GM12891 (cell line): ENCODE data around the gene BCAR3.

Source experiments
- PAX5 ChIP-seq: IDR thresholded peaks from 2 replicates; pipeline ENCODE4 v1.6.1; 2011; ENCODE audit warnings: low read length, moderate library complexity, mild to moderate bottlenecking; ENCODE audit not compliant: insufficient read depth, severe bottlenecking
- POLR2A ChIP-seq: IDR thresholded peaks from 2 replicates; pipeline ENCODE4 v1.6.1; 2011; ENCODE audit warnings: low read depth, low read length, control low read depth
- POLR2AphosphoS5 ChIP-seq: IDR thresholded peaks from 2 replicates; pipeline ENCODE4 v1.6.1; 2011; ENCODE audit warnings: low read depth, low read length, control low read depth
- POU2F2 ChIP-seq: IDR thresholded peaks from 2 replicates; pipeline ENCODE4 v1.6.1; 2011; ENCODE audit warnings: low read depth, mild to moderate bottlenecking, control low read depth, low read length, moderate library complexity
- SPI1 ChIP-seq: IDR thresholded peaks from 2 replicates; pipeline ENCODE4 v1.6.1; 2011; ENCODE audit warnings: low read depth, low read length, control low read depth
- TAF1 ChIP-seq: IDR thresholded peaks from 2 replicates; pipeline ENCODE4 v1.6.1; 2011; ENCODE audit warnings: low read depth, low read length, control low read depth

GRCh38 chr1:93556291-93556690 is 125.3 kb downstream of the BCAR3 start:
- TF ChIP-seq POLR2AphosphoS5 = no peak
- no peak for TF ChIP-seq POLR2A
- no peak for TF ChIP-seq POU2F2
- no peak for TF ChIP-seq PAX5
- TF ChIP-seq TAF1 = no peak
- TF ChIP-seq SPI1 = no peak
